ENCODE data around the gene SUGCT.

GRCh38 chr7:40455485-40455884 is 320.7 kb downstream of the SUGCT start:
- no peak for TF ChIP-seq CTCF (IDR thresholded peaks at IDR 0.05; ENCODE audit: borderline replicate concordance, extremely low read depth, low read length, poor library complexity, severe bottlenecking)
- no peak for TF ChIP-seq EZH2 (IDR thresholded peaks at IDR 0.05; ENCODE audit: borderline replicate concordance, low read depth, low read length, severe bottlenecking)

Data from DND-41 (cell line).